ENCODE data around the gene DPF3. TPM values are rescaled to one million over a fixed set of nuclear protein-coding genes. Genes with fewer than 3 reads are reported as not detected.

The DPF3 gene
- total RNA-seq, 4 donors from 2014 or later, result 0.19 to 3.8 (median 0.58) TPM

GRCh38 chr14:72714871-72715214, 179.1 kb downstream of the DPF3 start:
- DNase-seq (ENCODE audit: low spot score) (no peak), ATAC-seq (ENCODE audit: low FRiP score) (no peak)
- TF ChIP-seq CTCF (IDR thresholded peaks at IDR 0.05), result no peak

- TF ChIP-seq CTCF (IDR thresholded peaks at IDR 0.05), result no peak
- ATAC-seq (ENCODE audit: low FRiP score), result no peak
- no peak for DNase-seq (ENCODE audit: low spot score)
Observed at GRCh38 chr14:72714094-72714493, 179.8 kb downstream of the DPF3 start.

DNA sequence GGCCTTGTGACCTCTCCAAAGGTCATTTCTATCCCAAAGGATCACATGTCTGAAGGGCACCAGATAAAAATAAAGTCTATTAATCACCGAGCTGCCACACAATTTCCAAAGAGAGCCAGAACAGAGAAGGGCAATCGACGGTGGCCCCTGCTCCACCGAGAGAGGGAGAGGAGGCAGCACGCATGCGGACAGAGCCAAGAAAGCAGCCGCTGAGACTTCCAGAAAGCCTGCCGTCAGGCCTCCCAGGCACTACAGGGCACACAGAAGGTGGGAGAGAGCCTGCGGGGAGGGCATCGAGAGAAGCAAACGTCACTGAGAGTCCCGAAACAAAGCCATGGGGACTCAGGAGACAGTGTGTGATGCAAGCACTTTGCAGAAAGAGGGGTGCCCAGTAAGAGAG, 182.0 kb downstream of the DPF3 start:
- TF ChIP-seq CTCF (IDR thresholded peaks at IDR 0.05), result no peak
- DNase-seq (ENCODE audit: low spot score), result no peak
- no peak for ATAC-seq (ENCODE audit: low FRiP score)

DNA sequence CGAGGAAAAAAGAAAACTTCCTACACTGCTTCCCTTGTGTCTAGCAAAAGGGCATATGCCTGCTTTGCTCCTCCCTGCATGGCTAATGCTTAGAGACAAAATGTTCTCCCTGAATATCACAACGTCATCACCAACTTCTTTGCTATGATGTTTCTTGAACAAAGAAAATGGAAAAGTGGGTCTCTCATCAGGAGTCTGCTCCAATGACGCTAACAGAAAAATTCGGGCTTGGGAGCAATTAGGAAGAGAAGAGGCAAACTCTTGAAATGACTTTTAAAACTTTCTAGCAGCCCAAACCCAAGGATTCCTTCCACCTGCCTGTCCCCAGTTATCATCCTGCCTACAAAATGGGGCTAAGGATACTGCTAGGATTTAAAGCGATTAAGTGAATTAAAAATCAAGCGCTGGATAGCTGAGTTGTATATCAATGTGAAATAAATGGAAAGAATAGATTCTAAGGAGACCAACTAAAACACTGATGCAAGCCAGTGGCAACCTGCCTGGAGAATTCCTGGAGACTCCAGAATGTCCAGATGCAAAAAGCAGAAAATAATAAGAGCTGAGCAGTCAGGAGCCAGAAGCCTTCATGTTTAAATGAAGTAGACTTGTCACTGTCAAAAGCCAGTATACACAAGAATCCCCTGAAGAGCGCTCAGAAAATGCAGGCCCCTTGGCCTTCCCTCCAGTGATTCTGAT, 183.8 kb downstream of the DPF3 start:
- DNase-seq (ENCODE audit: low spot score) (no peak), ATAC-seq (ENCODE audit: low FRiP score) (no peak)
- TF ChIP-seq CTCF (IDR thresholded peaks at IDR 0.05), result no peak

GRCh38 chr14:72708708-72709475, 185.0 kb downstream of the DPF3 start:
- TF ChIP-seq CTCF (IDR thresholded peaks at IDR 0.05), result no peak
- no peak for ATAC-seq (ENCODE audit: low FRiP score)

GRCh38 chr14:72708222-72708621, 185.7 kb downstream of the DPF3 start:
- DNase-seq (ENCODE audit: low spot score), result no peak
- no peak for ATAC-seq (ENCODE audit: low FRiP score)
- TF ChIP-seq CTCF (IDR thresholded peaks at IDR 0.05), result no peak

More at GRCh38 chr14:72708708-72709475, 185.0 kb downstream of the DPF3 start:
- DNase-seq (ENCODE audit: low spot score), result no peak

DNA sequence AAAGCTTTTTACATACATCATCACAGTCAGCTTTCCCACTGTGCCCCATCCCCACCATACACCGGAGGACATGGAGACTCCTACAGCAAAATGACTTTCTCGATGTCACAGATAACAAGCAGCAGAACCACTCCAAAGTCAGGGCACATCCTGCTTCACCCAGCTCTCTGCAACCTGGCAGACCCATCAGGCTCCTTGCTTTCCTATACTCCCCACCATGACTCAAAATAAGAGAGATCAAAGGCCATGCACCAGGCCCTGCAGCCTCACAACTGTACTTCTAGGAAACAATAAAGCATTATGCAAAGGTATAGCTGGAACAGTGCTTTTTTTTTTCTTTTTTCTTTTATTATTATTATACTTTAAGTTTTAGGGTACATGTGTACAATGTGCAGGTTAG, 187.4 kb downstream of the DPF3 start:
- no peak for TF ChIP-seq CTCF (IDR thresholded peaks at IDR 0.05)
- DNase-seq (ENCODE audit: low spot score) (no peak), ATAC-seq (ENCODE audit: low FRiP score) (no peak)
